Hypothalamus (tissue), 51 donors: Measurements from ENCODE around the gene MRPL49.
"Not testable (repeated sequence)": the region's sequence is repeated elsewhere in the genome, so short reads cannot be mapped to it uniquely, and the experiment has no call there.

Source experiments
- DNase-seq, 51 donors: peaks; one replicate each; lab custom pipeline; 2025; lab: John Stamatoyannopoulos, UW

The MRPL49 gene

GRCh38 chr11:65157336-65157735 lies 35.2 kb downstream of the MRPL49 start:
- DNase-seq: no peak

DNA sequence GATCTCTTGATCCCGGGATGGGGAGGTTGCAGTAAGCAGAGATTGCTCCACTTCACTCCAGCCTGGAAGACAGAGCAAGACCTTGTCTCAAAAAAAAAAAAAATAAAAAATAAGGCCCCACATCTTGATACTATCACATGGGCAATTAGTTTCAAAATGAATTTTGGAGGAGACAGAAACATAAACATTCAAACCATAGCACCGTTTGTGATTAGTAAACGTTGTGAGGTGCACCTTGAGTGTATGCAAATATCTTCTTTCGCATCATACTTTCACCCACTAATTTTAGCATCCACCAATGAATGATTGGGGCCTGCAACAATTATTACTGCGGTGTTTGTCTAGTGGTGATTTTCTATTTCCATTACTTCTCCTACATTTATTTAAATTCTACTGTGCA lies 36.9 kb downstream of the MRPL49 start:
- DNase-seq: no peak

GRCh38 chr11:65160643-65161042 lies 38.5 kb downstream of the MRPL49 start:
- no peak for DNase-seq

DNA sequence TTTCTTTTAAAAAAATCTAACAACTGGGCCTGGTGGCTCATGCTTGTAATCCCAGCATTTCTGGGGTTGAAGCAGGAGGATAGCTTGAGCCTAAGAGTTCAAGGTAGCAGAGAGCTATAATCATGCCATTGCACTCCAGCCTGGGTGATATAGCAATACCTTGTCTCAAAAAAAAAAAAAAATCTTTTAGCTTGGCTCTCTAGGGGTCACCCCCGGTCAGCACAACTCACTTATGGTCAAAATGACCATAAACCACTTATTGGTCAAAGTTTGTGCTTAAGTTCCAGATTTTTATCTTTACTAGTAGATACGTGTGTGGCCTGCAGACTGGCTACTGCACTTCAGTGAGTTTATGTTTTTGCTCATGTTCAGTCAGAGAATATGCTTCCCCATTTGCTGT lies 41.6 kb downstream of the MRPL49 start:
- DNase-seq: no peak

GRCh38 chr11:65165410-65166317 lies 43.5 kb downstream of the MRPL49 start:
- no peak for DNase-seq

- no peak for DNase-seq
Measured at GRCh38 chr11:65166893-65167292, 44.8 kb downstream of the MRPL49 start.

DNA sequence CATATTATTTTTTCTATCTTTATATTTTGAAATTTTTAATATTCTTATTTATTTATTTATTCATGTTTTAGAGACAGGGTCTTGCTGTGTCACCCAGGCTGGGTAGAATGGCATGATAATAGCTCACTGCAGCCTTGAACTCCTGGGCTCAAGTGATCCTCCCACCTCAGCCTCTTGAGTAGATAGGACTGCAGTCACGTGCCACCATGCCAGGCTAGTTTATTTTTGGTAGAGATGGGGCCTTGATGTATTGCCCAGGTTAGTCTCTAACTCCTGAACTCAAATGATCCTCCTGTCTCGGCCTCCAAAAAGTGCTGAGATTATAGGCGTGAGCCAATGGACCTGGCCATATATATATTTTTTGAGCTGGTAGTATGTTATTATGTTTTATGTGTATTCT lies 45.5 kb downstream of the MRPL49 start:
- no peak for DNase-seq

DNA sequence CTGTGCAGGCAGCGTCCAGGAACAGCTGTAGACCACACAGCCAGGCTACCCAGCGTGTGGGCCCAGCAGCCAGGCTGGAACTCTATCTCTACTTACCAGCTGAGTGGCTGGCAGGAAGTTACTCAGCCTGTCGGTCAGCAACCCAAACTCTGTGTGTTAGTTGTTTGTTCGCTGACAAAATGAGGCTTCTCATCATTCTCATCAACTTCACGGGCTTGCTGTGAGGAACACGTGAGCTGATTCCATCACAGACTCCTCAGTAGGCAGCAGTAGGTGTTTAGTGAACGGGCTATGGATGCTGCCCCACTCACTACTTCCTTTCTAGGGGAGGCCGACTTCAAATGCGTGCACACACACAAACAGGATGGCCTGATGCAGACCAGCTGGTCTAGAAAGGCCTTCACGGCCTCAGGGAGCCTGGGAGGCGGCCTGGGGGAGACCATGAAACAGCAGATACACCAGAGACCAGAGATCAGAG lies 47.1 kb downstream of the MRPL49 start:
- DNase-seq: no peak

- DNase-seq: no peak
Measured at GRCh38 chr11:65170058-65170534, 48.0 kb downstream of the MRPL49 start, which contains the start of gene SPDYC. Gene SPDYC (plus strand): TSS chr11:65170233. CDS start chr11:65171358, 1,125 bp downstream.

DNA sequence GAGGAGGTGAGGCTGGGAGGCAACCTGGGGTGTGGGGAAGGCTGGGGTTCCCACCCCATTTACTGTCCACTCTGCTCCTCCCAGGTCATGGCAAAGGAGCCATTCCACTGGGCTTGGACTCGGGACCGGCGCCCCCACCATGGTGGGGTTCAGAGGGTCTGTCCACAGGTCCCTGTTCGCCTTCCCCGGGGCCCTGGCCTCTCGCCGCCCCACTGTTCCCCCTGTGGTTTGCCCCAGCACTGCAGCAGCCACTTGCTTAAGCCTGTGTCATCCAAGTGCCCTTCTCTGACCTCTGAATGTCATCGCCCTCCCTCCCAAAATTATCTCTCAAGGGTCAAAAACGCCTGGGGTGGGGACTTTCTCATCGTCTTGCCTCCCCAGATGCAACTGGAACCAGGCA lies 50.5 kb downstream of the MRPL49 start:
- no peak for DNase-seq

DNA sequence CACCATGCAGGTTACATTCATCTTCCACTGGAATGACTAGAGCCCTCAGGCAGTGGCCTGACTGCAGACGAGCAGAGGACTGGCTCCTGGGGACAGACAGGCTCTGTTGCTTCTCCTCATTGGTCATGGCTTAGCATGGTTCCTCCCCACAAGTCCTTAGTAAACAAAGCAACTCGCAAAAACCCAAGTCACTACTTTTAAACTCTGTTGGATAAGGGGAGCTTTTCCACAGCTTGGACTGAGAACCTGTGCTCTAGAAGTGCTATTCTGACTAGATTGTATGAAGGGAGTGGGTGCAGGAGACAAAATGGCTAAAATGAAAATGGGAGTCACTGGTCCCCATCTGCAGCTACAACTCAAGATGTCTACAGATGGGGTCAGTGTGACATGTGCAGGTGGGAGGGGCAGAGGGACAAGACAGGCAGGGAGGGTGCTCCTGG lies 52.5 kb downstream of the MRPL49 start:
- not testable (repeated sequence) for DNase-seq
